WTC11 (cell line): ENCODE results near the gene CHKA. TPM values are rescaled to one million over a fixed set of nuclear protein-coding genes. Genes with fewer than 3 reads are reported as not detected.
A peak's percentile ranks its signal among the peaks of the same experiment; 100 is the strongest.

ENCODE experiments used
- ATAC-seq: fragments of 200-7000 bp; cut with Tn5 transposase; 2 replicates; pipeline ENCODE4 v1.10.0; 2021; ENCODE audit warnings: mild to moderate bottlenecking, moderate library complexity
- CTCF ChIA-PET: fragments of 300-600 bp; sonication (Branson Sonifier 250); formaldehyde crosslinking; loops from one replicate; lab custom pipeline; 2021; ENCODE audit warnings: antibody characterized with exemption; lab: Charles Lee
- POLR2A ChIA-PET: fragments of 350-600 bp; sonication (Branson Sonifier 250); formaldehyde crosslinking; loops from one replicate; lab custom pipeline; 2021; ENCODE audit warnings: antibody characterized with exemption; lab: Charles Lee
- DNase-seq: peaks from one replicate; pipeline ENCODE4 v3.0.0; 2021; ENCODE audit warnings: low spot score
- H3K27ac Mint-ChIP-seq: 2 replicates; pipeline ENCODE4 v1.8.0; 2021; ENCODE audit warnings: mixed read lengths
- H3K27me3 Mint-ChIP-seq: 2 replicates; pipeline ENCODE4 v1.8.0; 2021; ENCODE audit warnings: low read depth, mild to moderate bottlenecking, moderate library complexity, mixed read lengths
- H3K36me3 Mint-ChIP-seq: 2 replicates; pipeline ENCODE4 v1.8.0; 2021; ENCODE audit warnings: mixed read lengths
- H3K4me1 Mint-ChIP-seq: 2 replicates; pipeline ENCODE4 v1.8.0; 2022; ENCODE audit warnings: mixed read lengths
- H3K4me3 Mint-ChIP-seq: 2 replicates; pipeline ENCODE4 v1.8.0; 2021; ENCODE audit warnings: mild to moderate bottlenecking, moderate library complexity, mixed read lengths
- H3K9me3 Mint-ChIP-seq: 2 replicates; pipeline ENCODE4 v1.8.0; 2021; ENCODE audit warnings: mixed read lengths
- E2F1 ChIP-seq: sonication (generic); formaldehyde crosslinking; IDR thresholded peaks from 2 replicates; pipeline ENCODE4 v1.8.0; 2022; ENCODE audit warnings: mild to moderate bottlenecking, missing genetic modification reagents
- FOXJ3 ChIP-seq: sonication (generic); formaldehyde crosslinking; IDR thresholded peaks from 2 replicates; pipeline ENCODE4 v1.9.0; 2021; ENCODE audit warnings: missing genetic modification reagents, mild to moderate bottlenecking, borderline replicate concordance
- IRF1 ChIP-seq: sonication (generic); formaldehyde crosslinking; IDR thresholded peaks from 2 replicates; pipeline ENCODE4 v1.8.0; 2023; ENCODE audit warnings: missing genetic modification reagents
- KAT7 ChIP-seq: sonication (generic); formaldehyde crosslinking; IDR thresholded peaks from 2 replicates; pipeline ENCODE4 v1.8.1; 2023; ENCODE audit warnings: missing genetic modification reagents, mild to moderate bottlenecking, borderline replicate concordance
- MXD4 ChIP-seq: fragments of 250-450 bp; sonication (Bioruptor Pico); IDR thresholded peaks from 2 replicates; pipeline ENCODE4 v1.8.0; 2021; ENCODE audit warnings: mild to moderate bottlenecking, moderate library complexity, borderline replicate concordance
- NFE2L1 ChIP-seq: sonication (generic); formaldehyde crosslinking; IDR thresholded peaks from 2 replicates; pipeline ENCODE4 v1.8.1; 2023; ENCODE audit warnings: missing genetic modification reagents
- ZNF138 ChIP-seq: sonication (generic); formaldehyde crosslinking; conservative IDR thresholded peaks from 2 replicates; pipeline ENCODE4 v1.8.1; 2022; ENCODE audit warnings: mild to moderate bottlenecking, moderate library complexity, missing genetic modification reagents
- ZNF219 ChIP-seq: sonication (generic); formaldehyde crosslinking; IDR thresholded peaks from 2 replicates; pipeline ENCODE4 v1.8.0; 2023; ENCODE audit warnings: missing genetic modification reagents, mild to moderate bottlenecking, borderline replicate concordance
- ZNF416 ChIP-seq: fragments of 250-450 bp; sonication (Bioruptor Pico); IDR thresholded peaks from 2 replicates; pipeline ENCODE4 v1.9.0; 2021; ENCODE audit warnings: mild to moderate bottlenecking, inconsistent platforms
- ZNF423 ChIP-seq: fragments of 250-450 bp; sonication (Bioruptor Pico); IDR thresholded peaks from 2 replicates; pipeline ENCODE4 v2.1.2; 2022; ENCODE audit warnings: mild to moderate bottlenecking, moderate library complexity
- total RNA-seq: library from RNA; stranded (reverse); gene quantifications from 3 replicates; pipeline ENCODE4 v1.2.3, GENCODE V29; 2021
- TF ChIP-seq, protein P1 (sequence below): sonication (generic); formaldehyde crosslinking; IDR thresholded peaks from 2 replicates; pipeline ENCODE4 v1.8.0; 2022; ENCODE audit warnings: mild to moderate bottlenecking, missing genetic modification reagents
- TF ChIP-seq, protein P2 (sequence below): sonication (generic); formaldehyde crosslinking; IDR thresholded peaks from 2 replicates; pipeline ENCODE4 v1.8.1; 2023; ENCODE audit warnings: mild to moderate bottlenecking, missing genetic modification reagents, borderline replicate concordance
- TF ChIP-seq, protein P3 (sequence below): fragments of 250-450 bp; sonication (Bioruptor Pico); IDR thresholded peaks from 2 replicates; pipeline ENCODE4 v1.8.0; 2021; ENCODE audit warnings: mild to moderate bottlenecking
- TF ChIP-seq, protein P4 (sequence below): sonication (generic); formaldehyde crosslinking; IDR thresholded peaks from 2 replicates; pipeline ENCODE4 v1.8.1; 2022; ENCODE audit warnings: missing genetic modification reagents, borderline replicate concordance

Gene CHKA
- total RNA-seq, 1 experiment from 2014 or later: 76.1 TPM

DNA sequence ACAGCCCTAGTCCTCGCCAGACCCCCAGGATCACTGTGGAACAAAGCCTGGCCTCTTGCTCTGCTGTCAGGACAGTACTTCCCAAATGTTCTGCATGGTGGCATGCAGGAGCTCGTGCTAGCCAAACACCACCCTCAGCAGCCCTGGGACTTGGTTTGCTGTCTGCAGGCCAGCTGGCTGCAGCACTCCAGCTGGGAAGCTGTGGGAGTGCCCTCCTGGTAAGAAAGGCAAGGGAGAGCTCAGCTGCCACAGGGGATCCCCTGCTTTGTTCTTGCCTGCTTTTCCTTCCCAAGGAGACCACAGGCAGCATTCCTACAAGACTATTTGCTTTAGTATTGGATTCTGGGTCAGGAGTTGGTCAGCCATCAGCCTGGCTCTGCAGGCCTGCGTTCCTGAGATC is 54.4 kb downstream of the CHKA start:
- ChIA-PET CTCF (no interaction called here), POLR2A (no interaction called here)
- no peak overlapping the region for H3K4me3 Mint-ChIP-seq
- TF ChIP-seq ZNF423 (CRISPR knock-in tag): peak; percentile 41; the same call in 1 of the 2 replicates
- TF ChIP-seq ZNF416 (CRISPR knock-in tag): no peak
- no peak for ATAC-seq
- H3K9me3 Mint-ChIP-seq: no peaks in the 10 kb centered on the region
- H3K36me3 Mint-ChIP-seq: peaks cover 90% of the 10 kb centered on the region
- no peaks in the 10 kb centered on the region for H3K27me3 Mint-ChIP-seq
- no peaks in the 10 kb centered on the region for H3K4me1 Mint-ChIP-seq
- no peak for DNase-seq
- H3K27ac Mint-ChIP-seq: no peak overlapping the region

DNA sequence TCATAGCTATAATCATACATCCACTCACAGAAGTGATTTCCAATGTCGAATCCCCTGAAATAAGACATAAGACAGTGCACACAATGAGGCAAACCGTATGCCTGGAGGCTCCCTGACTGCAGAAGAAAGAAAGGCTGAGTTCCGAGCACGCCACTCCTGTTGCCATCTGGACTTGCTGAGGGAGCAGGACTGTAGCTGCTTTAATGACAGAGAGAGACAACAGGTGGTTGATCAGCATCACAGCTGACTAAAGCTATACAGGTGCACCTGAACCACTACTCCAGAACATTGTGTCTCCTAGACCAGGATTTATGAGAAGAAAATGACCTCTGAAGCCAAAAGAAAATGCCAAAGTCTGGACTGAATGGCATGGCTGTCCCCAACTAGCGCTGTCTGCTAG is 55.3 kb downstream of the CHKA start:
- no peaks in the 10 kb centered on the region for H3K9me3 Mint-ChIP-seq
- H3K27me3 Mint-ChIP-seq: no peaks in the 10 kb centered on the region
- TF ChIP-seq, protein P1, sequence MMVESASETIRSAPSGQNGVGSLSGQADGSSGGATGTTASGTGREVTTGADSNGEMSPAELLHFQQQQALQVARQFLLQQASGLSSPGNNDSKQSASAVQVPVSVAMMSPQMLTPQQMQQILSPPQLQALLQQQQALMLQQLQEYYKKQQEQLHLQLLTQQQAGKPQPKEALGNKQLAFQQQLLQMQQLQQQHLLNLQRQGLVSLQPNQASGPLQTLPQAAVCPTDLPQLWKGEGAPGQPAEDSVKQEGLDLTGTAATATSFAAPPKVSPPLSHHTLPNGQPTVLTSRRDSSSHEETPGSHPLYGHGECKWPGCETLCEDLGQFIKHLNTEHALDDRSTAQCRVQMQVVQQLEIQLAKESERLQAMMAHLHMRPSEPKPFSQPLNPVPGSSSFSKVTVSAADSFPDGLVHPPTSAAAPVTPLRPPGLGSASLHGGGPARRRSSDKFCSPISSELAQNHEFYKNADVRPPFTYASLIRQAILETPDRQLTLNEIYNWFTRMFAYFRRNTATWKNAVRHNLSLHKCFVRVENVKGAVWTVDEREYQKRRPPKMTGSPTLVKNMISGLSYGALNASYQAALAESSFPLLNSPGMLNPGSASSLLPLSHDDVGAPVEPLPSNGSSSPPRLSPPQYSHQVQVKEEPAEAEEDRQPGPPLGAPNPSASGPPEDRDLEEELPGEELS (CRISPR knock-in tag): no peak
- TF ChIP-seq KAT7: no peak
- no peak for TF ChIP-seq ZNF138 (CRISPR knock-in tag)
- TF ChIP-seq IRF1: no peak
- no peak for TF ChIP-seq MXD4 (CRISPR knock-in tag)
- TF ChIP-seq NFE2L1 (CRISPR knock-in tag): no peak
- ATAC-seq: no peak
- CTCF ChIA-PET: no interaction called here
- POLR2A ChIA-PET: no interaction called here
- no peak overlapping the region for H3K27ac Mint-ChIP-seq
- H3K36me3 Mint-ChIP-seq: peaks cover 88% of the 10 kb centered on the region
- no peak overlapping the region for H3K4me3 Mint-ChIP-seq
- no peaks in the 10 kb centered on the region for H3K4me1 Mint-ChIP-seq
- no peak for DNase-seq

DNA sequence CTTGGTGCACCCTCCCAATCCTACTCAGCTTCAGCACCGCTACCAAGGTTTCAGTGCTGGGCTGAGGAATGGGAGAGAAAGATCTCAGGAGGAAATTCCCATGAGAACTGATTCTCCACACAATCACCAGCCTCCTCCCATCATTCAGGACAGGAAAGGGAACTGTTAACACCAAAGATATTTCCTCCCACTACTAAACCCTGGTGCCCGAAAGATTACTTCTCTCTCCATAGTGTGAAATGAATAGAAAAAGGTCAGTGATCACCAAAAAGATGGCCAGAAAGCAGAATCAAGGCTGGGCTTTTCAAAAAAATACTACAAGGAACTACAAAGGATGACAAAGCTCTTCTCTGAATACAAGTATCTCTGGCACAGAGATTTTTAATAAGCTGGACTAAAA is 56.3 kb downstream of the CHKA start:
- ATAC-seq (no peak), DNase-seq (no peak)
- ChIA-PET CTCF (no interaction called here), POLR2A (no interaction called here)
- H3K4me3 Mint-ChIP-seq: no peak overlapping the region
- H3K27ac Mint-ChIP-seq: no peak overlapping the region
- H3K36me3 Mint-ChIP-seq: peaks cover 84% of the 10 kb centered on the region
- TF ChIP-seq, protein P2, sequence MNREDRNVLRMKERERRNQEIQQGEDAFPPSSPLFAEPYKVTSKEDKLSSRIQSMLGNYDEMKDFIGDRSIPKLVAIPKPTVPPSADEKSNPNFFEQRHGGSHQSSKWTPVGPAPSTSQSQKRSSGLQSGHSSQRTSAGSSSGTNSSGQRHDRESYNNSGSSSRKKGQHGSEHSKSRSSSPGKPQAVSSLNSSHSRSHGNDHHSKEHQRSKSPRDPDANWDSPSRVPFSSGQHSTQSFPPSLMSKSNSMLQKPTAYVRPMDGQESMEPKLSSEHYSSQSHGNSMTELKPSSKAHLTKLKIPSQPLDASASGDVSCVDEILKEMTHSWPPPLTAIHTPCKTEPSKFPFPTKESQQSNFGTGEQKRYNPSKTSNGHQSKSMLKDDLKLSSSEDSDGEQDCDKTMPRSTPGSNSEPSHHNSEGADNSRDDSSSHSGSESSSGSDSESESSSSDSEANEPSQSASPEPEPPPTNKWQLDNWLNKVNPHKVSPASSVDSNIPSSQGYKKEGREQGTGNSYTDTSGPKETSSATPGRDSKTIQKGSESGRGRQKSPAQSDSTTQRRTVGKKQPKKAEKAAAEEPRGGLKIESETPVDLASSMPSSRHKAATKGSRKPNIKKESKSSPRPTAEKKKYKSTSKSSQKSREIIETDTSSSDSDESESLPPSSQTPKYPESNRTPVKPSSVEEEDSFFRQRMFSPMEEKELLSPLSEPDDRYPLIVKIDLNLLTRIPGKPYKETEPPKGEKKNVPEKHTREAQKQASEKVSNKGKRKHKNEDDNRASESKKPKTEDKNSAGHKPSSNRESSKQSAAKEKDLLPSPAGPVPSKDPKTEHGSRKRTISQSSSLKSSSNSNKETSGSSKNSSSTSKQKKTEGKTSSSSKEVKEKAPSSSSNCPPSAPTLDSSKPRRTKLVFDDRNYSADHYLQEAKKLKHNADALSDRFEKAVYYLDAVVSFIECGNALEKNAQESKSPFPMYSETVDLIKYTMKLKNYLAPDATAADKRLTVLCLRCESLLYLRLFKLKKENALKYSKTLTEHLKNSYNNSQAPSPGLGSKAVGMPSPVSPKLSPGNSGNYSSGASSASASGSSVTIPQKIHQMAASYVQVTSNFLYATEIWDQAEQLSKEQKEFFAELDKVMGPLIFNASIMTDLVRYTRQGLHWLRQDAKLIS (CRISPR knock-in tag): no peak
- TF ChIP-seq FOXJ3 (CRISPR knock-in tag) (no peak), ZNF219 (CRISPR knock-in tag) (no peak)
- TF ChIP-seq, protein P3, sequence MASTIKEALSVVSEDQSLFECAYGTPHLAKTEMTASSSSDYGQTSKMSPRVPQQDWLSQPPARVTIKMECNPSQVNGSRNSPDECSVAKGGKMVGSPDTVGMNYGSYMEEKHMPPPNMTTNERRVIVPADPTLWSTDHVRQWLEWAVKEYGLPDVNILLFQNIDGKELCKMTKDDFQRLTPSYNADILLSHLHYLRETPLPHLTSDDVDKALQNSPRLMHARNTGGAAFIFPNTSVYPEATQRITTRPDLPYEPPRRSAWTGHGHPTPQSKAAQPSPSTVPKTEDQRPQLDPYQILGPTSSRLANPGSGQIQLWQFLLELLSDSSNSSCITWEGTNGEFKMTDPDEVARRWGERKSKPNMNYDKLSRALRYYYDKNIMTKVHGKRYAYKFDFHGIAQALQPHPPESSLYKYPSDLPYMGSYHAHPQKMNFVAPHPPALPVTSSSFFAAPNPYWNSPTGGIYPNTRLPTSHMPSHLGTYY (CRISPR knock-in tag): no peak
- TF ChIP-seq, all 79 proteins: peak for 0
- Mint-ChIP-seq H3K27me3 (no peaks in the 10 kb centered on the region), H3K9me3 (no peaks in the 10 kb centered on the region), H3K4me1 (no peaks in the 10 kb centered on the region)

DNA sequence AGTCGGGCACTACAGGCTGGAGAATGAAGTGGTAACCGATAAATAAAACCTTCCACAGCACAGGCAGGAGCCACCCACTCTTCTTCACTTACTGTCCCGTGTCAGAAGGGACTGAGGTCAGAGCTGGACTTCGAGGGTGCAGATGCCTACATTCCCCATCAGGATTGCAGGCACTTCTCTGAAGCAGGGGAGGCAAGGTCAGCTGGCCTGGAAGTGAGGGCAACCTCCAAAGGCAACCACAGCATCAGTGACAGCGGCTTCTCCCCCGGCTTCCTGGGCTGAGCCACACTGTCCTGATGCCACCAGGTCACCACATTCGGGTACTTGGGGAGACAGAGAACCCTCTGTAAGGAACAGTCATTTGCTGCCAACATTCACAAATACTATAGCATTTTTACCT is 59.7 kb downstream of the CHKA start:
- no peaks in the 10 kb centered on the region for H3K9me3 Mint-ChIP-seq
- H3K27ac Mint-ChIP-seq: no peak overlapping the region
- POLR2A ChIA-PET: no interaction called here
- H3K36me3 Mint-ChIP-seq: peaks cover 74% of the 10 kb centered on the region
- ATAC-seq (no peak), DNase-seq (no peak)
- no peak overlapping the region for H3K4me3 Mint-ChIP-seq
- CTCF ChIA-PET: no interaction called here
- no peaks in the 10 kb centered on the region for H3K27me3 Mint-ChIP-seq
- no peaks in the 10 kb centered on the region for H3K4me1 Mint-ChIP-seq
- TF ChIP-seq ZNF423 (CRISPR knock-in tag) (no peak), E2F1 (CRISPR knock-in tag) (no peak)
- TF ChIP-seq, protein P4, sequence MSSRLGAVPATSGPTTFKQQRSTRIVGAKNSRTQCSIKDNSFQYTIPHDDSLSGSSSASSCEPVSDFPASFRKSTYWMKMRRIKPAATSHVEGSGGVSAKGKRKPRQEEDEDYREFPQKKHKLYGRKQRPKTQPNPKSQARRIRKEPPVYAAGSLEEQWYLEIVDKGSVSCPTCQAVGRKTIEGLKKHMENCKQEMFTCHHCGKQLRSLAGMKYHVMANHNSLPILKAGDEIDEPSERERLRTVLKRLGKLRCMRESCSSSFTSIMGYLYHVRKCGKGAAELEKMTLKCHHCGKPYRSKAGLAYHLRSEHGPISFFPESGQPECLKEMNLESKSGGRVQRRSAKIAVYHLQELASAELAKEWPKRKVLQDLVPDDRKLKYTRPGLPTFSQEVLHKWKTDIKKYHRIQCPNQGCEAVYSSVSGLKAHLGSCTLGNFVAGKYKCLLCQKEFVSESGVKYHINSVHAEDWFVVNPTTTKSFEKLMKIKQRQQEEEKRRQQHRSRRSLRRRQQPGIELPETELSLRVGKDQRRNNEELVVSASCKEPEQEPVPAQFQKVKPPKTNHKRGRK: no peak
